ENCODE measurements around the gene RBP5.

The RBP5 gene

DNA sequence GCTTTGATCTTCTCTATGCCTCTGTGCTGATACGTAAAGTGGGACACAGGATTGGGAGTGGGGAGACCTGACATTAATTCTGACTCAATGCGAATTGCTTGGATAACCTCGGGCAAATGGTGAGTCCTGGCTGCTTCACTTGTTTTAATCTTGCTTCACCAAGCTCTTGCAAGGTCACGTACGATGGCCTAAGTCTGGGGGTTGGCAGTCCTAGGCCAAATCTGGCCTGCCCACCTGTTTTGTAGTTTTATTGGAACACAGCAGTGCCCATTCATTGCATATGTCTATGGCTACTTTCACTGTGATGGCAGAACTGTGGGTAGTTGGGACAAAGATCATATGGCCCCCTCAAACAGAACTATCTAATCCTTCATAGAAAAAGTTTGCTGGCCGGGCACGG lies 14.9 kb upstream of the RBP5 start:
- Histone ChIP-seq H3K79me1 (replicated peaks; ENCODE audit: low read length, poor library complexity, severe bottlenecking) (no peaks in the 10 kb centered on the region), H4K8ac (ENCODE audit: low read length) (no peak overlapping the region), H3K4me2 (ENCODE audit: low read length, poor library complexity, severe bottlenecking) (no peak overlapping the region), H3K27me3 (ENCODE audit: control insufficient read depth in 1 of 2, insufficient read depth in 1 of 2, low read length in 2 of 2) (no peaks in the 10 kb centered on the region), H3K9me3 (ENCODE audit: control insufficient read depth, low read length) (no peaks in the 10 kb centered on the region), H3K4ac (ENCODE audit: low read depth in 1 of 2, low read length in 2 of 2) (no peak overlapping the region), H3K4me3 (ENCODE audit: insufficient read depth in 1 of 2, low read depth in 1 of 2, low read length in 2 of 2) (no peak overlapping the region), H4K91ac (ENCODE audit: low read length) (no peak overlapping the region), H3K18ac (ENCODE audit: low read depth in 1 of 2, low read length in 2 of 2) (no peak overlapping the region), H3K27ac (ENCODE audit: low read length, poor library complexity, severe bottlenecking) (no peak overlapping the region), H2BK15ac (ENCODE audit: low read depth, poor library complexity, severe bottlenecking) (no peak overlapping the region), H2BK5ac (ENCODE audit: low read depth, low read length, poor library complexity, severe bottlenecking) (no peak overlapping the region), H3K14ac (ENCODE audit: low read length in 2 of 2) (no peak overlapping the region), H3K4me1 (ENCODE audit: control insufficient read depth, insufficient read depth, low read depth, low read length) (peaks cover 3% of the 10 kb centered on the region), H3K23ac (ENCODE audit: low read length in 2 of 2) (no peak overlapping the region), H2BK12ac (ENCODE audit: low read length in 2 of 2) (no peak overlapping the region), H2AK5ac (ENCODE audit: low read length, severe bottlenecking) (no peak overlapping the region), H3K9ac (ENCODE audit: low read length) (no peak overlapping the region), H2AFZ (ENCODE audit: low read depth, low read length) (no peak overlapping the region), H3K36me3 (ENCODE audit: control insufficient read depth in 1 of 2, insufficient read depth in 2 of 2, low read depth in 1 of 2, low read length in 2 of 2) (peaks cover 38 to 50% of the 10 kb centered on the region in 2 experiments), H2BK120ac (ENCODE audit: low read depth, low read length) (no peak overlapping the region)
- 90% methylated on average over 7 of the region's 7 CpGs for WGBS
- DNase-seq = no peak

DNA sequence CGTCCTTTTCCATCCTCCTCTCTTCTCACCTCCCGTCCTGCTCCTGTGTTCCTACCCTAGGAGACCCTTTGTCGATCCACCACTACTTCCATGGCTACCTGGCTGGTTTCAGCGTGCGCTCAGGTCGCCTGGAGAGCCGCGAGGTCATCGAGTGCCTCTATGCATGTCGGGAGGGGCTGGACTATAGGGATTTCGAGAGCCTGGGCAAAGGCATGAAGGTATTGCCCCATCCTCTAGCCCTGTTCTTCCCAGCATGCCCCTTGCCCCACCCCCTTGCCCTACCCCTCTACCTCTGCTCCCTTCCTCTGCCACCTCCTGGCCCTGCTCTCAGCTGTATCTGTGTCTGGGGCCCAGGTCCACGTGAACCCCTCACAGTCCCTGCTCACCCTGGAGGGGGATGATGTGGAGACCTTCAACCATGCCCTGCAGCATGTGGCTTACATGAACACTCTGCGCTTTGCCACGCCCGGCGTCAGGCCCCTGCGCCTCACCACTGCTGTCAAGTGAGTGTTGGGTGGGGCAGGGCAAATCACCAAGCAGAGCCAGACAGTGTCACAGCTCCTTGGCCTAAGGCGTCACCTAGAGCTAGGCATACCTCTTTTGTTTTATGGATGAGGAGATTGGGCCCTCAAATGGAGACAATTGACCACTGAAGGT lies 14.2 kb upstream of the RBP5 start:
- Histone ChIP-seq H2BK15ac (ENCODE audit: low read depth, poor library complexity, severe bottlenecking) (no peak overlapping the region), H3K4me2 (ENCODE audit: low read length, poor library complexity, severe bottlenecking) (no peak overlapping the region), H3K36me3 (ENCODE audit: control insufficient read depth in 1 of 2, insufficient read depth in 2 of 2, low read depth in 1 of 2, low read length in 2 of 2) (peaks cover 38 to 45% of the 10 kb centered on the region in 2 experiments), H4K8ac (ENCODE audit: low read length) (no peak overlapping the region), H3K27ac (ENCODE audit: low read length, poor library complexity, severe bottlenecking) (no peak overlapping the region), H3K4me3 (ENCODE audit: insufficient read depth in 1 of 2, low read depth in 1 of 2, low read length in 2 of 2) (no peak overlapping the region), H3K23ac (ENCODE audit: low read length in 2 of 2) (no peak overlapping the region), H2AFZ (ENCODE audit: low read depth, low read length) (no peak overlapping the region), H3K4me1 (ENCODE audit: control insufficient read depth, insufficient read depth, low read depth, low read length) (peaks cover 3% of the 10 kb centered on the region), H3K9me3 (ENCODE audit: control insufficient read depth, low read length) (no peaks in the 10 kb centered on the region), H2BK120ac (ENCODE audit: low read depth, low read length) (no peak overlapping the region), H3K79me1 (replicated peaks; ENCODE audit: low read length, poor library complexity, severe bottlenecking) (no peaks in the 10 kb centered on the region), H2AK5ac (ENCODE audit: low read length, severe bottlenecking) (no peak overlapping the region), H2BK12ac (ENCODE audit: low read length in 2 of 2) (no peak overlapping the region), H3K4ac (ENCODE audit: low read depth in 1 of 2, low read length in 2 of 2) (no peak overlapping the region), H3K14ac (ENCODE audit: low read length in 2 of 2) (no peak overlapping the region), H3K18ac (ENCODE audit: low read depth in 1 of 2, low read length in 2 of 2) (no peak overlapping the region), H3K9ac (ENCODE audit: low read length) (no peak overlapping the region), H4K91ac (ENCODE audit: low read length) (no peak overlapping the region), H3K27me3 (ENCODE audit: control insufficient read depth in 1 of 2, insufficient read depth in 1 of 2, low read length in 2 of 2) (no peaks in the 10 kb centered on the region), H2BK5ac (ENCODE audit: low read depth, low read length, poor library complexity, severe bottlenecking) (no peak overlapping the region)
- no peak for DNase-seq
- WGBS = 92% methylated on average over 18 of the region's 18 CpGs

DNA sequence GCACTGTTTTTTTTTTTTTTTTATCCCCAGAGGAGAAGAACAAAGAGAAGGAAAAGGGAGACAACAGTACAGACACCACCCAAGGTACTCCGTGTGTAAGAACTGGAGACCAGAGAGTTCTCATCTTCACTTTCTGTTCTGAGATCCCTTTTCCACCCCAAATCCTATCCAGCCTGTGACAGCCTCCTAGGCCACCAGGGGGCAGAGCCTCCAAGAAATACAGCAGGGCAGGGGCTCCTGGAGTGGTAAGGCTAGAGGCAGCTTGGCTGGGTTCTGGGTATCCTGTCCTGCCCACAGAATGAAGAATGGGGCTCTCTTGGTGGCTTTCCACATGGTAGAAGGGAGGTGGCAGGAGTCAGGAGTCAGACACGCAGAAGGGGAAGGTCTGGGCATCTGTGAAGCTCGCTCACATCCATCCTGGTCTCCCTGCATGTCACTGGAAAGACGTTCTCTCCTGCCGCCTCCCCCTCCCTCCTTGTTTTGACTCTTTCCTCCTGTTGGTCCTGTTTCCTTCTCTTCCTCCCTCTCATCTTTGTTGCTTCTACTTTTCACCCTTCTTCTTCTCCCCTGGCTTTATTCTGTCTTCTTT lies 13.5 kb upstream of the RBP5 start:
- H2BK120ac ChIP-seq (ENCODE audit: low read depth, low read length) = no peak overlapping the region
- H2BK15ac ChIP-seq (ENCODE audit: low read depth, poor library complexity, severe bottlenecking) = no peak overlapping the region
- H3K4me2 ChIP-seq (ENCODE audit: low read length, poor library complexity, severe bottlenecking) = no peak overlapping the region
- no peak overlapping the region for H4K91ac ChIP-seq (ENCODE audit: low read length)
- H2BK12ac ChIP-seq (ENCODE audit: low read length in 2 of 2) = no peak overlapping the region
- no peak overlapping the region for H2AFZ ChIP-seq (ENCODE audit: low read depth, low read length)
- no peak overlapping the region for H3K9ac ChIP-seq (ENCODE audit: low read length)
- no peak overlapping the region for H3K27ac ChIP-seq (ENCODE audit: low read length, poor library complexity, severe bottlenecking)
- H2BK5ac ChIP-seq (ENCODE audit: low read depth, low read length, poor library complexity, severe bottlenecking) = no peak overlapping the region
- no peaks in the 10 kb centered on the region for H3K79me1 ChIP-seq (replicated peaks; ENCODE audit: low read length, poor library complexity, severe bottlenecking)
- no peak overlapping the region for H3K4ac ChIP-seq (ENCODE audit: low read depth in 1 of 2, low read length in 2 of 2)
- no peak overlapping the region for H4K8ac ChIP-seq (ENCODE audit: low read length)
- no peak overlapping the region for H3K23ac ChIP-seq (ENCODE audit: low read length in 2 of 2)
- H3K4me1 ChIP-seq (ENCODE audit: control insufficient read depth, insufficient read depth, low read depth, low read length) = peaks cover 3% of the 10 kb centered on the region
- no peak overlapping the region for H3K4me3 ChIP-seq (ENCODE audit: insufficient read depth in 1 of 2, low read depth in 1 of 2, low read length in 2 of 2)
- peaks cover 45 to 48% of the 10 kb centered on the region in 2 experiments for H3K36me3 ChIP-seq (ENCODE audit: control insufficient read depth in 1 of 2, insufficient read depth in 2 of 2, low read depth in 1 of 2, low read length in 2 of 2)
- H3K9me3 ChIP-seq (ENCODE audit: control insufficient read depth, low read length) = no peaks in the 10 kb centered on the region
- H3K14ac ChIP-seq (ENCODE audit: low read length in 2 of 2) = no peak overlapping the region
- H2AK5ac ChIP-seq (ENCODE audit: low read length, severe bottlenecking) = no peak overlapping the region
- peak; percentile 59 for DNase-seq
- no peak overlapping the region for H3K18ac ChIP-seq (ENCODE audit: low read depth in 1 of 2, low read length in 2 of 2)
- WGBS = 70% methylated on average over 4 of the region's 5 CpGs
- H3K27me3 ChIP-seq (ENCODE audit: control insufficient read depth in 1 of 2, insufficient read depth in 1 of 2, low read length in 2 of 2) = no peaks in the 10 kb centered on the region

DNA sequence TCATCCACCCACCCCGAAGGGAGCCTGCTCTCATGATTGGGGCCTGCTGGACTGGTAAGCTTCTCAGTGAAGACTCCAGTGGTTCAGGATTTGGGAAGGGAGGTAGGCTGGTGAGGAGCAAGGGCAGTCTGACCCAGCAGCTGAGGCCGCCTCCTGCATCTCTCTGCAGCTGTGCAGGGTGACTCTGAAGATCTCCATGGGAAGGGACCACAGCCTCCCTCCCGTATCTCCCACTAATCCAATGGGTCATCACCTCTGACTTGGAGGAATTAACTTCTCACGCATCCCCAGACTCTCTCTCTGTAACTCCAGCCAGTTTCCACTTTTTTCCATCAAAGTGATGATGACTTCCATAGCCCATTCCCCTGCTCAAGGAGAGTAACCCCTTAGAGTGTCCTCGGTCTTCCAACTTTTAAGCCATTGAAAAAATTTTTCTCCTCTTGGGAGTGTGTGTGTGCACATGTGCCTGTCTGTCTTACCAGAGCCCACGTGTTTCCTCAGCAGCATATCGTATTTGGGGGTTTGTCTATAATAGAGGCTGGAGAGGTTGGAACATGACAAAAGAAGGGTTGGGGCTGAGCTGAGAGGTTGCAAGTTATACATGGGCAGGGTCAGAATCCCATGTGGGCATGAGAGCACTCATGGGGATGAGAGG lies 12.8 kb upstream of the RBP5 start:
- no peak for DNase-seq
- no peak overlapping the region for H2AK5ac ChIP-seq (ENCODE audit: low read length, severe bottlenecking)
- no peak overlapping the region for H3K4ac ChIP-seq (ENCODE audit: low read depth in 1 of 2, low read length in 2 of 2)
- no peak overlapping the region for H4K8ac ChIP-seq (ENCODE audit: low read length)
- H3K23ac ChIP-seq (ENCODE audit: low read length in 2 of 2) = no peak overlapping the region
- H2BK120ac ChIP-seq (ENCODE audit: low read depth, low read length) = no peak overlapping the region
- no peak overlapping the region for H3K18ac ChIP-seq (ENCODE audit: low read depth in 1 of 2, low read length in 2 of 2)
- no peak overlapping the region for H2BK5ac ChIP-seq (ENCODE audit: low read depth, low read length, poor library complexity, severe bottlenecking)
- H2BK15ac ChIP-seq (ENCODE audit: low read depth, poor library complexity, severe bottlenecking) = no peak overlapping the region
- no peak overlapping the region for H3K4me3 ChIP-seq (ENCODE audit: insufficient read depth in 1 of 2, low read depth in 1 of 2, low read length in 2 of 2)
- peaks cover 3% of the 10 kb centered on the region for H3K4me1 ChIP-seq (ENCODE audit: control insufficient read depth, insufficient read depth, low read depth, low read length)
- no peak overlapping the region for H4K91ac ChIP-seq (ENCODE audit: low read length)
- H3K4me2 ChIP-seq (ENCODE audit: low read length, poor library complexity, severe bottlenecking) = no peak overlapping the region
- H2AFZ ChIP-seq (ENCODE audit: low read depth, low read length) = no peak overlapping the region
- H3K9me3 ChIP-seq (ENCODE audit: control insufficient read depth, low read length) = no peaks in the 10 kb centered on the region
- H3K27me3 ChIP-seq (ENCODE audit: control insufficient read depth in 1 of 2, insufficient read depth in 1 of 2, low read length in 2 of 2) = no peaks in the 10 kb centered on the region
- H3K14ac ChIP-seq (ENCODE audit: low read length in 2 of 2) = no peak overlapping the region
- no peak overlapping the region for H2BK12ac ChIP-seq (ENCODE audit: low read length in 2 of 2)
- no peak overlapping the region for H3K27ac ChIP-seq (ENCODE audit: low read length, poor library complexity, severe bottlenecking)
- peaks cover 45 to 48% of the 10 kb centered on the region in 2 experiments for H3K36me3 ChIP-seq (ENCODE audit: control insufficient read depth in 1 of 2, insufficient read depth in 2 of 2, low read depth in 1 of 2, low read length in 2 of 2)
- no peak overlapping the region for H3K9ac ChIP-seq (ENCODE audit: low read length)
- H3K79me1 ChIP-seq (replicated peaks; ENCODE audit: low read length, poor library complexity, severe bottlenecking) = no peaks in the 10 kb centered on the region
- 87% methylated on average over 7 of the region's 7 CpGs for WGBS

Data from mesenchymal stem cell (in vitro differentiated cells and primary cell).